Measurements from ENCODE around the gene UBA52. TPM values are rescaled to one million over a fixed set of nuclear protein-coding genes. Genes with fewer than 3 reads are reported as not detected.
"Not testable (repeated sequence)": the region's sequence is repeated elsewhere in the genome, so short reads cannot be mapped to it uniquely, and the experiment has no call there.

The UBA52 gene
- total RNA-seq, 1 donor from 2014 or later: 625 TPM

GRCh38 chr19:18539372-18539771 lies 32.3 kb upstream of the UBA52 start:
- Histone ChIP-seq H3K27me3 (no peaks in the 10 kb centered on the region), H3K27ac (no peak overlapping the region), H3F3A (ENCODE audit: low read depth) (peaks cover 8% of the 10 kb centered on the region), H3K4me1 (peaks cover 5% of the 10 kb centered on the region), H2AFZ (replicated peaks) (no peak overlapping the region), H3K4me2 (no peak overlapping the region), H4K20me1 (ENCODE audit: low read depth) (peaks cover 10% of the 10 kb centered on the region), H3K4me3 (no peak overlapping the region), H3K9me3 (ENCODE audit: low read depth) (no peaks in the 10 kb centered on the region), H3K36me3 (no peaks in the 10 kb centered on the region), H3K9ac (no peak overlapping the region), H3K79me2 (ENCODE audit: low read depth) (peaks cover 21% of the 10 kb centered on the region)
- H3K4me3 Mint-ChIP-seq: no peak overlapping the region
- H3K27me3 Mint-ChIP-seq (ENCODE audit: insufficient read depth, low read depth): peaks cover 9% of the 10 kb centered on the region
- H3K4me1 Mint-ChIP-seq: peaks cover 10% of the 10 kb centered on the region
- H3K9me3 Mint-ChIP-seq: no peaks in the 10 kb centered on the region
- no peak for TF ChIP-seq CTCF (IDR thresholded peaks at IDR 0.05)
- no peak for TF ChIP-seq EZH2phosphoT487 (IDR thresholded peaks at IDR 0.05)
- no peak for TF ChIP-seq EZH2 (IDR thresholded peaks at IDR 0.05)
- no peak overlapping the region for H3K27ac Mint-ChIP-seq
- H3K36me3 Mint-ChIP-seq: peaks cover 8% of the 10 kb centered on the region
- DNase-seq (ENCODE audit: low spot score): no peak

- H2AFZ ChIP-seq (replicated peaks); H3K4me1 ChIP-seq; H3K36me3 Mint-ChIP-seq; DNase-seq (ENCODE audit: low spot score); H3K9me3 ChIP-seq (ENCODE audit: low read depth); H3K4me3 Mint-ChIP-seq; H3K4me3 ChIP-seq; H3K27me3 ChIP-seq; H3K27ac ChIP-seq; H3K4me2 ChIP-seq; H3K36me3 ChIP-seq; H3K9ac ChIP-seq; H3K27ac Mint-ChIP-seq; H3K9me3 Mint-ChIP-seq: not testable (repeated sequence)
- Mint-ChIP-seq H3K4me1 (peaks cover 17% of the 10 kb centered on the region), H3K27me3 (ENCODE audit: insufficient read depth, low read depth) (peaks cover 12% of the 10 kb centered on the region)
- Histone ChIP-seq H3K79me2 (ENCODE audit: low read depth) (peaks cover 21% of the 10 kb centered on the region), H4K20me1 (ENCODE audit: low read depth) (peaks cover 10% of the 10 kb centered on the region), H3F3A (ENCODE audit: low read depth) (peaks cover 12% of the 10 kb centered on the region)
Measured at GRCh38 chr19:18540200-18540599, 31.5 kb upstream of the UBA52 start.

DNA sequence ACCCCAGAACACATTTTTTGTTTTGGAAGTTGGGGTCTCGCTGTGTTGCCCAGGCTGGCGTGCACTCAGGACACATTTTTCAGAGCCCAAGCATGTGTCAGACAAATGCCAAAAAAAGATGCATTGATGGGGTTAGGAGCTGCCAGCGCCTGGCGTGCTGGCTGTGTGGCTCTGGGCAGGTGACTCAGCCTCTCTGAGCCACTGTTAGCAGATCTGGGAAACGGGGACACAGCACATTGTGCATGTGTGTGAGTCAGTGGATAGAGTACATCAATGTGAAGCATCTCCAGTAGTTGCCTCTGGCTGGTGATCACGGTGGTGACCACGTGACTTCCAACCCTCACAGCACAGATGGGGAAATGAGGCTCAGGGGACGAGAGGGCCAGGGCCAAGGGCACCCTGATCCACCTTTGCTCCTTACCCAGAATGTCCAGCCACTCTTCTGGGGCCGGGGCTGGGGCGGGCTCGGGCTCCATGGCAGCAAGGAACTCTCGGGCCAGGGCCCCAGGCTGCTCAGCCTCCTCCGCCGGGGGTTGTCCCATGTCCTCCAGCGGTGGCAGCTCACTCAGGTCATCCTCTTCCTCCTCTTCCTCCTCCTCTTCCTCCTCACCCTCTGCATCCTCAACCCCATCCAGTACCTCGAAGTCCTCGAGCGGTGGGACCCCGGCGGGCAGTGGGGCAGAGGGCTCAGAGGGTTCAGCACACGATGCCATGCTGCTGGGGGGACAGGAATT lies 30.2 kb upstream of the UBA52 start:
- H3K4me3 Mint-ChIP-seq: peak overlapping the region; percentile 76
- no peak overlapping the region for H2AFZ ChIP-seq (replicated peaks)
- H3K36me3 Mint-ChIP-seq: peaks cover 7% of the 10 kb centered on the region
- TF ChIP-seq EZH2phosphoT487 (IDR thresholded peaks at IDR 0.05) (no peak), CTCF (IDR thresholded peaks at IDR 0.05) (no peak), EZH2 (IDR thresholded peaks at IDR 0.05) (no peak)
- no peak for DNase-seq (ENCODE audit: low spot score)
- H3F3A ChIP-seq (ENCODE audit: low read depth): peaks cover 12% of the 10 kb centered on the region
- no peaks in the 10 kb centered on the region for H3K9me3 Mint-ChIP-seq
- H3K9ac ChIP-seq: no peak overlapping the region
- no peak overlapping the region for H3K27ac ChIP-seq
- no peak overlapping the region for H3K27ac Mint-ChIP-seq
- H3K79me2 ChIP-seq (ENCODE audit: low read depth): peaks cover 21% of the 10 kb centered on the region
- peaks cover 14% of the 10 kb centered on the region for H3K27me3 Mint-ChIP-seq (ENCODE audit: insufficient read depth, low read depth)
- peak overlapping the region; percentile 87 for H3K4me2 ChIP-seq
- H3K36me3 ChIP-seq: no peaks in the 10 kb centered on the region
- peaks cover 17% of the 10 kb centered on the region for H3K4me1 Mint-ChIP-seq
- H3K4me1 ChIP-seq: peaks cover 5% of the 10 kb centered on the region
- no peaks in the 10 kb centered on the region for H3K27me3 ChIP-seq
- H3K9me3 ChIP-seq (ENCODE audit: low read depth): no peaks in the 10 kb centered on the region
- H3K4me3 ChIP-seq: no peak overlapping the region
- H4K20me1 ChIP-seq (ENCODE audit: low read depth): peaks cover 10% of the 10 kb centered on the region
